Neural progenitor cell (in vitro differentiated cells): Measurements from ENCODE around the gene FAM3B.

Source experiments
- CTCF ChIP-seq: fragments of 200-600 bp; sonication (generic); IDR thresholded peaks from 2 replicates; pipeline ENCODE4 v1.5.1; 2017; ENCODE audit warnings: antibody characterized with exemption, mild to moderate bottlenecking
- EZH2 ChIP-seq: fragments of 200-600 bp; sonication (generic); IDR thresholded peaks from 2 replicates; pipeline ENCODE4 v1.6.1; 2017; ENCODE audit warnings: antibody characterized with exemption, mild to moderate bottlenecking, moderate library complexity
- EZH2phosphoT487 ChIP-seq: fragments of 200-600 bp; sonication (generic); IDR thresholded peaks from 2 replicates; pipeline ENCODE4 v1.6.1; 2017; ENCODE audit warnings: antibody characterized with exemption

- TF ChIP-seq CTCF (no peak), EZH2phosphoT487 (no peak), EZH2 (no peak)
These were observed 57.2 kb downstream of the FAM3B start for GRCh38 chr21:41373763-41374162.
